Activated CD4-positive, alpha-beta T cell treated with anti-CD3 and anti-CD28 coated beads for 1 hour (primary cell): ENCODE results near the gene CZIB.
"Not testable (repeated sequence)": the region's sequence is repeated elsewhere in the genome, so short reads cannot be mapped to it uniquely, and the experiment has no call there.

Experiments
- DNase-seq: peaks from one replicate; pipeline ENCODE4 v3.0.0-alpha.2; 2020

The CZIB gene

DNA sequence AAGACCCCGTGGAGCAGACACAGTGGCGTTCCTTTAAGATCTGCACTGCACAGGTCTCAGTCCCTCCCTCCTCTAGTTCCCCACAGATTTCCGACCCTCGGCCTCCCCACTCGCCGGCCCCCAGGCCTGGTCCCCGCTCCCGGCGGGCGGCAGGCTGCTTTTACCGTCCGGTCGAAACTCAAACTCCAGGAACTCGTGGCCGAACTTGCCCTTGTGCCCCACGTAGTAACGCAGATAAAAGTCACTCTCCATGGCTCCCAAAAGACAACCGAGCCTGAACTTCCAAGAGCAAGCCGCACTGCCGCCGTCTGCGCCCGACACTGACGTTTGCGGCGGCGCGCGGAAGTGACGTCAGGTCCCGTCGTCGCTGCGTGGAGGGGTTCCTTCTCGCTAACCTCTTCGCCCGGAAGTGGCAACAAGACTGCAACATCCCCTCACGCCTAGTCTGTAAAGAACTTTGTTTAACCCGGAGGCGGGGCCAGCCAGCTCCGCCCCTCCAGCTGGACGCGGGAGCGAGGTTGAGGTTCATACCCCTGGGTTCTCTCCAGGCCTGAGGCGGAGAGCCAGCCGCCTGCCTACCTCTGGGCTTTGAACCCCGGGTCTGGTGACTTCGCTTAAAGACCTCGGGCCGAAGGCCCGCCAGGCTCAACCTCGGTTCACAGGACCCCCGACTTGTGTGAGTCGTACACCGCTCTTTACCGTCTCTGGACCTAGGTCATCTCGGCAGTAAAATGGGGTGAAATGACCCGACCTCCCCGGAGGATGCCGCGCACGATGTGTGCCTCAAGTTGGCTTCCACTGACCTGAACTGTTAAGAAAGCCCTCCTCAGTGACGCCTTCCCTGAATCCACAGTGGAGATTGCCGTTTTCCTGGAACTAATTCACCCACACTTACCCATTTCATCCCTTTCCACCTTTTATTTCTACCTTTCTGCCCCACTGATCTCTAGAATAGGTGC, 18.0 kb upstream of the CZIB start, which contains the start of gene MAGOH:
TSS of gene MAGOH (minus strand) at position 322 of the 959 bp plus-strand sequence. CDS start at position 252, 70 bp downstream.
- peak; percentile 94 for DNase-seq

DNA sequence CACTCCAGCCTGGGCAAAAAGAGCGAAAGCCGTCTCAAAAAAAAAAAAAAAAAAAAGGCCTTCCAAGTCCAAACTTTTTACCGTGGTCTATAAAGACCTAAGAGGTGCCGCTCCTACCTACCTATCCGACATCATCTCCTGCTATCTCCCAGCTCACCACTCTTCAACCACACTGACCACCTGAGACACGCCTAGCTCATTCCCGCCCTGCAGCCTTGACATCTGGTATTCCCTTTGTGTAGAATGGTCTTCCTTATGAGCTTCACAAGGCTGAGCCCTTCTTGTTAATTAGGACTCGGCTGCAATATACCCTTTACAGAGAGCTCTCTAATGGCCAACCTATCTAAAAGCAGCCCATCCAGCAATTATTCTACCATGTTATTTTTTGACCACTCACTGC, 17.2 kb upstream of the CZIB start:
- DNase-seq, result no peak

DNA sequence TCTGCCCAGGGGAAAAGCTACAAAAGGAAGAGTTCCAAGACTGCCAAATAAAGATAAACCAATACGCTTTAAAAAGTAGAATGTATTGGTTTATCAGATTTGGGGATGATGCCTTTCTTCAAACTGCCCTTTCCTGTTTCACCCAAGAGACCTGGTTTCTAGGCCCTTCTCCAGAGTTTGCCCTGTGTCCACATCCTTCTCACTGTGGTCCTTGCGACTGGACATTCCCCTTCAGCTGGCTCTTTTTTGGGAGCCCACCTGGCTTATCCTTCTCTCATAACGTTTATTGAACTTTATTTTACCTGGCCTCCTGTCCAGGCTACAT, 490 bp upstream of the CZIB start:
- no peak for DNase-seq

DNA sequence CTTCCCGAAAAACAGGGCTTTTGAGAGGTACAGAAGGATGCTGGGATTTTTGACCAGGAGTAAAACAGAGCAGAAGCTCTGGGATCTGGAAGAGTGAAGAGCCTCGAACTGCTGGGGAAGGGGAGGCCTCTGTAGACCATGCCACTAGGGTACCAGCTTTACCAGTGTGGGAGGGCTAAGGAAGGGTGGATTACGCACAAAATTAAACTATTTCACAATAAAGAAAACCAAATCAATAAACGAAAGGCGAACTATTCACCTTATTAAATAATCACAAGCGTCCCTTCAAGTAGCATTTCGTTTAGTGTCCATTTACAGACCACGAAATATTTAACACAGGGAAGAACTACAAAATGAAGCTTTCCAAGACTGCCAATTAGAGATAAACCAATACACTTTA, 723 bp downstream of the CZIB start:
- no peak for DNase-seq

DNA sequence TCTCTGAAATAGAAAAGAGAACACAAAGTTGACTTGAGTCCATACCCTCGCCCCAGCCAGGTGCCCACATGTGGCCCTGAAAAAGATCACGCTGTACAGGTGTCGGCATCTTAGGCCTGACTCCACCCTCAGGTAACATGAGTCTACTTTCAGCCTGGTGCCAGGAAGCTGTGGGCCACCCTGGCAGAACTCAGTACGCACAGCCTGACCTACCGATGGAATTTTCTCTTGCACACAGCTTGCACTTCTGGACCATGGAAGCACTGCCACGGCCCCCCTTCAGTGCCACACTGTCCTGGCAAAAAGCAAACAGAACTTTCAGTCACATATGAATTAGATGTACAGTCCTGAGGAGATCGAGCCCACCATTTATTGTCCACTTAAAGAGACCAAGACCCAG, 2.2 kb downstream of the CZIB start:
- no peak for DNase-seq

DNA sequence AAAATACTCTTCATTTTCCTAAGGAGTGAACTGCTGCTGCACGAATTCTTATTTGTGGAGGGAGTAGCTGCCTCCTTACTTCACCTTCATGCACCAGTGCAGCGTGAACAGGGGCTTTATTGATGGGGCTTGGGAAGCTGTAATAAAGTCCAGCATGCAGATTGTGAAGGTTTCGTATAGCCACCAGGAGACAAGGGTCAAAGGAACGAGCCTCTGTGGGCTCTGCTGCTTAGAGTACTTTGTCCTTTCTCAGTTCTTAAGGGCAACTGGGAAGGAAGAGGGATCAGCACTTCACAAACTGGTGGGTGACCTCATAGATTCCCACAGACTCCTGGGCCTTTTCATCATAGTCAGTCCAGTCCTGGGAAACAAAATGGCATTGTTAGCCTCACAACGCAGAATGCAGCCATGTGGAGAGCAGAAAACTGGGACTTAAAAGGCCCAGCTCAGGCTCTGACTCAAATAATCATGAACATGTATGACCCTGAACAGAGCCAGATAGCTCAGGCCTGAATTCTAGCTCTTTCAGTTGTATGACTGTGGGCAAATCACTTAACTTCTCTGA, 6.0 kb downstream of the CZIB start:
- no peak for DNase-seq

DNA sequence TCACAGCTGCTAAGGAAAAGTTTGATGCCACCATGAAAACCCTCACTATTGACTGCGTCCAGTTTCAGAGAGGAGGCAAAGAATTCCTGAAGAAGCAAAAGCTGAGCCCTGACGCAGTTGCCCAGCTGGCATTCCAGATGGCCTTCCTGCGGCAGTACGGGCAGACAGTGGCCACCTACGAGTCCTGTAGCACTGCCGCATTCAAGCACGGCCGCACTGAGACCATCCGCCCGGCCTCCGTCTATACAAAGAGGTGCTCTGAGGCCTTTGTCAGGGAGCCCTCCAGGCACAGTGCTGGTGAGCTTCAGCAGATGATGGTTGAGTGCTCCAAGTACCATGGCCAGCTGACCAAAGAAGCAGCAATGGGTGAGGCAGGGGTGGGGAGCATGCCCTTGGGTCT, 9.5 kb downstream of the CZIB start:
- no peak for DNase-seq

DNA sequence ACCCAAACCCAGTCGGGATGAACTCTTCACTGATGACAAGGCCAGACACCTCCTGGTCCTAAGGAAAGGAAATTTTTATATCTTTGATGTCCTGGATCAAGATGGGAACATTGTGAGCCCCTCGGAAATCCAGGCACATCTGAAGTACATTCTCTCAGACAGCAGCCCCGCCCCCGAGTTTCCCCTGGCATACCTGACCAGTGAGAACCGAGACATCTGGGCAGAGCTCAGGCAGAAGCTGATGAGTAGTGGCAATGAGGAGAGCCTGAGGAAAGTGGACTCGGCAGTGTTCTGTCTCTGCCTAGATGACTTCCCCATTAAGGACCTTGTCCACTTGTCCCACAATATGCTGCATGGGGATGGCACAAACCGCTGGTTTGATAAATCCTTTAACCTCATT, 10.1 kb downstream of the CZIB start:
- no peak for DNase-seq

DNA sequence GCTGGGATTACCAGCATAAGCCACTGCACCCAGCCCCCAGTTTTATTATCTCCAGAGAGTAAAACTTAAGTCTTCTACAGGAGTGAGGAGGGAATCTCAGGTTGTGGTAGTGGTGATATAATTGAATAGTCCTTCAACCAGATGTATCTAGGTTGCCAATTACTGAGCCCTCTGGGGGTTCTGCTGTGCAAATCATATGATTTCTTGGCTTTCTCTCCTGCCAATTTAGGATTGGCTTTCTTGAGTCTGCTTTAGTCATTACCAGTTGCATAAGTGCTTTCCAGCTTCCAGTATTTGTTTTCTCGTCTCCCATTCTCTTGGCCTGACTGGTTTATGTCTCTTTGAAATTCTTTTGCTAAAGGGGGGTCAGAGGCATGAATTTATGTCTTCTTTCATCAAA, 12.7 kb downstream of the CZIB start:
- DNase-seq, result no peak

DNA sequence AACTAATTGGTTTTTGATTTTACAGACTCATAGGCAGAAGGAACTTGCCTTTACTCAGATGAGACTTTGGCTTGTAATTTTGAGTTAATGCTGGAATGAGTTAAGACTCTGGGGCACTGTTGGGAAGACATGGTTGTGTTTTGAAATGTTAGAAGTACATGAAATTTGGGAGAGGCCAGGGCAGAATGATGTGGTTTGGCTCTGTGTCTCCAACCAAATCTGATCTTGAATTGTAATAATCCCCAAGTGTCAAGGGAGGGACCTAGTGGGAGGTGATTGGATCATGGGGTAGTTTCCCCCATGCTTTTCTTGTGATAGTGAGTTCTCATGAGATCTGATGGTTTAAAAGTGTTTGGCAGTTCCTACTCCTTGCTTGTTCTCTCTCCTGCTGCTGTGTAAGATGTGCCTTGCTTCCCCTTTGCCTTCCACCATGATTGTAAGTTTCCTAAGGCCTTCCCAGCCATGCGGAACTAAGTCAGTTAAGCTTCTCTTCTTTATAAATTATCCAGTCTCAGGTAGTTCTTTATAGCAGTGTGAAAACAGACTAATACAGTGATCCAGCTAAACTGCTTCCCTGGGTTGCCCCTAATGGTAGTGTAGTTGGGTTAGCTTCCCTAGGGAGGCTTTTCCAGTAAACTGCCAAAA, 13.6 kb downstream of the CZIB start:
- DNase-seq, result no peak

DNA sequence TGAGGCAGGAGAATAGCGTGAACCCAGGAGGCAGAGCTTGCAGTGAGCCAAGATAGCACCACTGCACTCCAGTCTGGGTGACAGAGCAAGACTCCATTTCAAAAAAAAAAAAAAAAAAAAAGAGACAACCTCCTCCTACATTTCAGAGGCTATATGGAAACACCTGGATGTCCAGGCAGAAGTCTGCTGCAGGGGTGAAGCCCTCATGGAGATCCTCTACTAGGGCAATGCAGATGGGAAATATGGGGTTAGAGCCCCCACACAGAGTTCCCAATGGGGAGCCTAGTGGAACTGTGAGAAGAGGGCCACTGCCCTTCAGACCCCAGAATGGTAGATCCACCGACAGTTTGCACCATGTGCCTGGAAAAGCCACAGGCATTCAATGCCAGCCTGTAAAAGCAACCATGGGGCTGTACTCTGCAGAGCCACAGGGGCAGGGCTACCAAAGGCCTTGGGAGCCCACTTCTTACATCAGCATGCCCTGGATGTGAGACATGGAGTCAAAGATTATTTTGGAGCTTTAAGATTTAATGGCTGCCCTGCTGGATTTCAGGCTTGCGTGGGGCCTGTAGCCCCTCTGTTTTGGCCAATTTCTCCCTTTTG, 14.2 kb downstream of the CZIB start:
- DNase-seq, result not testable (repeated sequence)

DNA sequence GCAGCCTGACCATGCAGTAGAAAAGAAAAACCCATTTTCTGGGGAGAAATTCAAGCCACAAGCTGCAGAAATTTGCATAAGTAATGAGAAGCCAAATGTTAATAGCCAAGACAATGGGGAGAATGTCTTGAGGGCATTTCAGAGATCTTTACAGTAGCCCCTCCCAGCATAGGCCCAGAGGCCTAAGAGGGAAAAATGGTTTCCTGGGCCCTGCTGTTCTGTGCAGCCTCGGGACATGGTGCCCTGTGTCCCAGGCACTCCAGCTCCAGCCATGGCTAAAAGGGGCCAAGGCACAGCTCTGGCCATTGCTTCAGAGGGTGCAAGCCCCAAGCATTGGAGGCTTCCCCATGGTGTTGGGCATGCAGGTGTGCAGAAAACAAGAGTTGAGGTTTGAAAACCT, 14.9 kb downstream of the CZIB start:
- DNase-seq, result not testable (repeated sequence)

DNA sequence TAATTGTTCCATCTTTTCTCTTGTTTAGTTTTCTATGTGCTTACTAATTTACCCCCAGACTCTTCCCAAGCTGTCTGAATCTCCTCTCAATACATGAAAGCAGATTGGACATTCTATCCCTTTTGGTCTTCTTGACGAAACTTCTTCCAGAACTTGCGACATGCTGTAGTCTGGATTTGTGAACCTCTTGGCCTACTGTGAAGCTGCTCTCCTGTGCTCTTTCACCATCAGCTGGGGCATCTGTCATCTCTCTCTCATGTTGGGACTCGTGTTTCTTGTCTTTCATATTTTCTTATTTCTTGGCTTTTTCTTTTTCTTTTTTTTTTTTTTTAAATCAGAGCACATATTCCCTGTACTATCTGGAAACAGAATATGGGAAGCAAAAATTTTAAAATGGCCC, 17.0 kb downstream of the CZIB start:
- no peak for DNase-seq

DNA sequence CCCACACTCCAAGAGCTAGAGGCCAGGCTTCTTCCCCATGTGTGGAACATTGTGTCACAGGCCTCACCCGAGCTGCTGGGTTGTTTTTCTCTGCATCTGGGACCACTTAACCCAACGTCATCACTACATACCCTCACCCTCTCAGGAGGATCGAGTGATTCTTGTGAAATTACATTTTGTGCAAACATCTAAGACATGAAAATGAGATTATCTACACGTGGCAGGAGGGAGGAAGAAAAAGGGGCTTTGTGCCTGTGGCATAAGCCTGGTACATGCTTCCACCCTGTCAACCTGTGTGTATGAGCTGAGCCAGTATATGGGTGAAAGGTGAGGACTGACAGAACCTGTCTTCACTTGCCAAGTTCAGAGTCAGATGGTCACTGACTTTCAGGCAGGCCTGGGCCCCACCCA, 22.2 kb downstream of the CZIB start:
- no peak for DNase-seq

DNA sequence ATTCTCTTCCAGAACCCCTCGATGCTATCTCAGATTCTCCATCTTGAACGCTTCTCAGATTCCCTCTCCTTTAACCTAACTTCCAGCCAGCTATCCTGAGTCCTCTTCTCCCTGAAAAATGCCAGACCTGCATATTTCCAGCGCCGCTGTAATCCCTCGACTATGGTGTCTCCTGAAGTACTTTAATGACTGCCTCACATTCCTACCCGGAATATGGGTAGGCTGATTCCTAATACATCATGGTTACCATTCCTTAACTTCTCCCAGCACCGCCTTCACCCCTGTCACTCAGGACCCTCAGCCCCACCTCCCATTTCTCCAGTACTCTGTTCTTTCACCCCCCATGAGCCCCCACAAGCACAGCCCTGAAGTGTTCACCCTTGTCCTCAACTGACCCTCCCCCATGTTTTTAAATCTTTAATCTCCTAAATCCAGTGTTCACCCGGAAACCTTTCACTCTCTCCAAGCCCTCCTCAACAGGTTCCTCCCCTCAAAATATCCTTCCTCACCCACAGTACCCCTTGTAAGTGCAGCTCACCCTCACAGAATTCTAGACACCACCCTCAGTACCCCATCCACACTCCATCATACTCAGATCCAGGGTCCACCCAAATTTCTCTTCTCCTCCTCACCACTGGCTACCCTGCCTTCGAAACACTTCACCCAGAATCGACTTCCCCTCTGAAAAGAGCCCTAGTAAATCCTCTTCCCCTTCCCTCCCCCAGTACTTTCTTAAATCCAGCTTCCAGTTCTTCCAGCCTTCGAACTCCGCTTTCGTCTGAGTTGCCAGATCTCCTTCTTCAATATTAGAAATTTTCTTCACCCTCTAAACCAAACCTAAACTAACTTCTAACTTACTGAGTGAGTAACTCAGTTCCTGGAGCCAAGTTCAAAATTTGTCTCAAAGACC, 22.9 kb downstream of the CZIB start:
- DNase-seq, result no peak

DNA sequence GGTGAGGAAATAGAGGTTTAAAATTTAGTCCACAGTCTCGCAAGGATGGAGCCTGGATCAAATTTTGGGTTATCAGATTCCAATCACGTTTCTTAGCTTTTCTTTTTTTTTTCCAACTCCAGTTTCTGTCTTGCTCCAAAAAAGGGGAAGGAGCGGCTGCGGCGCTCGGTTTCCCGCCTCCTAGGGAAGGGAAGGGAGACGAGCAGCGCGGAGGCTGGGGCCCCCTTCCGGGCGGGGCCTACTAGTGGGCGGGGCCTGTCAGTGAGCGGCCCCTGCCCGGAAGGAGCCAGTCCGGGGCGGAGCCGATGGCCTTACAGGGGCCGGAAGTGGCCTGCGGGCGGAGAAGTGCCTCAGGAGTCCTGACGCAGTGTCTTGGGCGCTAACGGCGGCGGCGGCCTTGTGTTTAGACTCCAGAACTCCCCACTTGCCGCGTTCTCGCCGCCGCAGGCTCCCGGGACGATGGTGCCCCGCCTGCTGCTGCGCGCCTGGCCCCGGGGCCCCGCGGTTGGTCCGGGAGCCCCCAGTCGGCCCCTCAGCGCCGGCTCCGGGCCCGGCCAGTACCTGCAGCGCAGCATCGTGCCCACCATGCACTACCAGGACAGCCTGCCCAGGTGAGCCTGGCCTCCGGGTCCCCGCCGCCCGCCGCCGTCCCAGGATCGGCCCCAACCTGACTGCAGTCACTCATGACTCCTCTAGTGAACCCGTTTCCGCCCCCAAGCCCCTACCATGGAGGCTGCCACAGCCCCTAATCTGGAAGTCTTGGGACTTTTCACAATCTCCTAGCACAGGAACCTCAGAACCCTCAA, 23.7 kb downstream of the CZIB start, which contains the start of gene CPT2:
TSS of gene CPT2 (plus strand) at position 340 of the 806 bp plus-strand sequence. CDS start at position 460, 120 bp downstream.
- DNase-seq, result peak; percentile 79

DNA sequence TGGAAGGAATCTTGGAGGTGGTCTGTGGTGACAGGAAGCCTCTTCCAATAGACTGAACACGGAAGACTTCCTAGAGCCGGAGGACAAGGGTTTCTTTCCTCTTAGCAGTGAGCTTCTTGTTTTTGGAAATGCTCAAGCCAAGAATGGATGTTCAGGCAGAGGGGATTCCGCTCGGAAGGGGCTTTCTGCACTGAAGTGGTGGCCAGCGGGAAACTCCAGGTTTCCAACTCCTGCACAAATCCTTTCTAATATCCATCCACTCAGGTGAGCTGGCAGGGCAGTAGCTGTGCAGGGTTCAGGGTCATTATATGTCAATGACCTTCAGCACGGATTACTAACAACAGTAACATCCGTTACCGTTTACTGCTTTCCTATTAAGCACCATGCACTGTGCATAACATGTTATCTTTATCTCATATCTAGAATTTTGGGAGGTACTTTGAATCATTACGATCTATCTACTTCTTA, 24.4 kb downstream of the CZIB start:
- no peak for DNase-seq

DNA sequence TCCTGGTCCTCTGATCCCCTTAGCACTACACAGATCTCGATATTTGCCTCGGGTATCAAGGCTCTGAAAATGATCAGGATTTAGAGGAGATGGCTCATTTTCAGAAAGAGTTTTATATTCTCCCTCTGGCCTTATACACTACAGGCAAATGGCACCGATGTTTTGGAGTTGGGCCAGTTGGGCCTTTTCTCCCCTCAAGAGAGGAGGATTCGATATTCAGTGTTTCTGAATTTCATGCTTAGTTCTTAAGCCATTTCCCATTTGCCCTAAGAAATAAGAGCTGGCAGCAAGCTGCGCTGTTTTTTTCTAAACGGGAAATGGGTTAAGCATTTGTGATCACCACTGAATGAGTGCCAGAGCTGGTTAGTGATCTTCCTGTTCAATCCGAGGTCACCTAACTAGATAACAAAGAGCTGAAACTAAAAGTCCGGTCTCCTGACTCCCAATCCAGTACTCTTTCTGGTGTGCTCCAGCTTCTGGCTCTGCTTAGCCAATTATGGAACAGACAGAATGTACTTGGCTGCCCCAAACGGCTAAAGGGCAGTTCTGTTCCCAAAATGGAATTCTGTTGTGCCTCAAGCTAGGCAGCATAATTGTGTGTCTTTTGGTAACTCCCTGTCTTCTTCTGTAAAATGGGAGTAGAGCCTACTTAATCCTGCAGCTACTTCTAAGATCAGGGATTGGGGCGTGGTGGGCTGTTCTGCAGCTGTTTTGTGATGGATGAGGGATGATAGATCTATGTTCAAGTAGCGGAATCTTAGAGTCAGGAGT, 25.0 kb downstream of the CZIB start:
- DNase-seq, result no peak

DNA sequence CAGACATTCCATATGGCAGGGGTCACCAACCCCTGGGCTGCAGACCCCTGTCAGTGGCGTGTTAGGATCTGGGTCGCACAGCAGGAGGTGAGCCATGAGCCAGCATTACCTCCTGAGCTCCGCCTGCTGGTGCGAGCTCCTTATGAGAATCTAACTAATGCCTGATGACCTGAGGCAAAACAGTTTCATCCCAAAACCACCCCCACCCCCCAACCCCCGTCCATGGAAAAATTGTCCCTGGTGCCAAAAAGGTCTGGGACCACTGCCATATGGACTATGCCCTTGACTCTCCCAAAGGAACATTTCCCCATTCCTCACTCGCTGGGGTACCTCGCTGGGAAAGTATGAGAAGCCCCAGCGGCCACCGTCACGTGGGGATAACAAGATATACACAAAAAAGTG, 30.2 kb downstream of the CZIB start:
- DNase-seq, result no peak

DNA sequence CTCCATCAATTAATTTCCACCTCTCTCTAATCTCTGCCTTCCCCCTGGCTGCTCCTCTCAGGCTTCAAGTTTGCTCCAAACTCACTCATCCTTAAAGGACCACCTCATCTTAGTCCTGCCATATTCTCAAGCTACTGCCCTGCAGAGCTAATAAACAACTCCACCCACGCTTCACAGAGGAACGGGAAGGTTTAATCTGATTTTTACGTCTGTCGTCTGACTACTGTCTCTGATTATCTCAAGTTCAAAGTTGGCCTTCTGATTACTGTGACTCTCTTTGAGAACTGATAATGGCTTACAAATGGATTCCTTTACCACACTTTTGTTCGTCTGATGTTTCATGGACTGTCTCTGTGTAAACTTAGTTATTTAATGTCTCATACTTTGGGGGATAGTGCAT, 31.4 kb downstream of the CZIB start:
- no peak for DNase-seq

DNA sequence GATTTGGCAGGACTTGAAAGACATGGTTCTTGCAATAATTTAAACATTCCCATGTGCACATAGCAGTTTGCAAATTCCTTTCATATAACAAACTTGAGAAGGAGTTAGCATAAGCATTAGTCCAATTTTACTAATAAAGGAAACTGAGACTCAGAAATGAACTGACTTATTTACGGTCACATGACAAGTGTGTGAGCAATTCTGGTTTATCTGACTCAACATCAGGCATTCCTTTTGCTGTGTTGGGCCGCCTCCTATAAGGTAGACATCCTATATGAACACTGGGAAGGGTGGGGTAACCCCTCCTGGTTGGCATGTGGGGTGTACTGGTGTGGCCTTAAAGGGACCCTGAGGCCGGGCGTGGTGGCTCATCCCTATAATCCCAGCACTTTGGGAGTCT, 32.3 kb downstream of the CZIB start:
- DNase-seq, result no peak
